Mesenchymal stem cell (in vitro differentiated cells and primary cell): ENCODE data around the gene CYTH3.

Experiments used
- DNase-seq: peaks from one replicate; pipeline ENCODE4 v3.0.0-alpha.2; 2013
- H2AFZ ChIP-seq: one replicate; pipeline ENCODE4 v1.6.1; 2013; ENCODE audit warnings: low read depth, mild to moderate bottlenecking, control low read depth, inconsistent platforms, low read length, moderate library complexity
- H2AK5ac ChIP-seq: 2 replicates; pipeline ENCODE4 v1.6.1; 2013; ENCODE audit warnings: low read length, moderate library complexity, mild to moderate bottlenecking, inconsistent platforms; ENCODE audit not compliant: severe bottlenecking
- H2BK120ac ChIP-seq: one replicate; pipeline ENCODE4 v1.6.1; 2013; ENCODE audit warnings: low read depth, mild to moderate bottlenecking, inconsistent platforms, low read length, moderate library complexity
- H2BK12ac ChIP-seq, 2 experiments: one replicate each; pipeline ENCODE4 v1.6.1; 2013; ENCODE audit warnings: inconsistent platforms in 2 of 2, low read length in 2 of 2, mild to moderate bottlenecking in 2 of 2, moderate library complexity in 2 of 2, control low read depth in 1 of 2
- H2BK15ac ChIP-seq: one replicate; pipeline ENCODE4 v1.6.1; 2013; ENCODE audit warnings: mild to moderate bottlenecking, low read depth, inconsistent platforms; ENCODE audit not compliant: poor library complexity, severe bottlenecking
- H2BK5ac ChIP-seq: 2 replicates; pipeline ENCODE4 v1.6.1; 2013; ENCODE audit warnings: low read depth, mild to moderate bottlenecking, low read length, control low read depth, inconsistent platforms; ENCODE audit not compliant: poor library complexity, severe bottlenecking
- H3K14ac ChIP-seq, 2 experiments: one replicate each; pipeline ENCODE4 v1.6.1; 2013; ENCODE audit warnings: inconsistent platforms in 2 of 2, low read length in 2 of 2, control low read depth in 1 of 2, mild to moderate bottlenecking in 1 of 2, moderate library complexity in 1 of 2
- H3K18ac ChIP-seq, 2 experiments: one replicate each; pipeline ENCODE4 v1.6.1; 2013; ENCODE audit warnings: inconsistent platforms in 2 of 2, low read length in 2 of 2, control low read depth in 1 of 2, low read depth in 1 of 2, mild to moderate bottlenecking in 1 of 2
- H3K23ac ChIP-seq, 2 experiments: one replicate each; pipeline ENCODE4 v1.6.1; 2013; ENCODE audit warnings: inconsistent platforms in 2 of 2, low read length in 2 of 2, mild to moderate bottlenecking in 2 of 2, moderate library complexity in 2 of 2, control low read depth in 1 of 2
- H3K27ac ChIP-seq: 2 replicates; pipeline ENCODE4 v1.5.1; 2013; ENCODE audit warnings: mild to moderate bottlenecking, moderate library complexity, low read length, control low read depth, inconsistent platforms; ENCODE audit not compliant: poor library complexity, severe bottlenecking
- H3K27me3 ChIP-seq, 2 experiments: 2 replicates each; pipeline versions ENCODE4 v1.6.1 to v1.7.0; 2013; ENCODE audit warnings: low read length in 2 of 2, mild to moderate bottlenecking in 2 of 2, moderate library complexity in 2 of 2, control low read depth in 1 of 2, inconsistent platforms in 1 of 2; ENCODE audit not compliant: control insufficient read depth in 1 of 2, insufficient read depth in 1 of 2
- H3K36me3 ChIP-seq, 2 experiments: 2 replicates each; pipeline versions ENCODE4 v1.6.1 to v1.7.0; 2013; ENCODE audit warnings: low read length in 2 of 2, control low read depth in 1 of 2, inconsistent platforms in 1 of 2, low read depth in 1 of 2, mild to moderate bottlenecking in 1 of 2; ENCODE audit not compliant: insufficient read depth in 2 of 2, control insufficient read depth in 1 of 2
- H3K4ac ChIP-seq, 2 experiments: one replicate each; pipeline ENCODE4 v1.6.1; 2013; ENCODE audit warnings: inconsistent platforms in 2 of 2, low read length in 2 of 2, mild to moderate bottlenecking in 2 of 2, moderate library complexity in 2 of 2, control low read depth in 1 of 2, low read depth in 1 of 2
- H3K4me1 ChIP-seq: 2 replicates; pipeline ENCODE4 v1.6.1; 2013; ENCODE audit warnings: low read depth, low read length, control low read depth; ENCODE audit not compliant: control insufficient read depth, insufficient read depth
- H3K4me2 ChIP-seq: 2 replicates; pipeline ENCODE4 v1.6.1; 2013; ENCODE audit warnings: low read length, mild to moderate bottlenecking, inconsistent platforms; ENCODE audit not compliant: poor library complexity, severe bottlenecking
- H3K4me3 ChIP-seq, 2 experiments: 2 replicates each; pipeline versions ENCODE4 v1.5.1 to v1.7.0; 2013; ENCODE audit warnings: low read length in 2 of 2, mild to moderate bottlenecking in 2 of 2, control low read depth in 1 of 2, low read depth in 1 of 2; ENCODE audit not compliant: insufficient read depth in 1 of 2
- H3K79me1 ChIP-seq: replicated peaks from 2 replicates; pipeline ENCODE4 v1.6.1; 2013; ENCODE audit warnings: mild to moderate bottlenecking, control low read depth, low read length, inconsistent platforms; ENCODE audit not compliant: poor library complexity, severe bottlenecking
- H3K9ac ChIP-seq: 2 replicates; pipeline ENCODE4 v1.7.0; 2013; ENCODE audit warnings: mild to moderate bottlenecking, low read length, moderate library complexity
- H3K9me3 ChIP-seq: 2 replicates; pipeline ENCODE4 v1.7.0; 2013; ENCODE audit warnings: mild to moderate bottlenecking, low read length; ENCODE audit not compliant: control insufficient read depth
- H4K8ac ChIP-seq: one replicate; pipeline ENCODE4 v1.6.1; 2013; ENCODE audit warnings: inconsistent platforms, mild to moderate bottlenecking, low read length, moderate library complexity
- H4K91ac ChIP-seq: one replicate; pipeline ENCODE4 v1.6.1; 2013; ENCODE audit warnings: mild to moderate bottlenecking, low read length, inconsistent platforms
- WGBS: methylation state at CpG from one replicate; pipeline ENCODE4 v1.1.7; 2013; ENCODE audit warnings: mixed read lengths; 5-methylcytosine and 5-hydroxymethylcytosine counted together

Gene CYTH3

DNA sequence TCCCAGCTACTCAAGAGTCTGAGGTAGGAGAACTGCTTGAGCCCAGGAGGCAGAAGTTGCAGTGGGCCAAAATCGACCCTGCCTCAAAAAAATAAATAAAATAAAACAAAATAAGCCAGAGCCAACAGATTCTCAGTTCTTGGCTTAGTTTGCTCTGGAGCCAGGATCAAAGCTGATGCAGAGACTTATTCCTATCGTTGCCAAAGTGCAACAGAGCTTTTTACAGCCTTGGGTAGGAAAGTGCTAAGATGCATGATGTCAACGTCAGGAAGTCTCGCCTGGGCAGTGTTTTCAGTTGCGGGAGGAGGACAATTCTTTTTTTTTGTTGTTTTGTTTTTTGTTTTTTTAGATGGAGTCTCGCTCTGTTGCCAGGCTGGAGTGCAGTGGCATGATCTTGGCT lies 43.8 kb upstream of the CYTH3 start:
- H2AFZ ChIP-seq = no peak overlapping the region
- no peak overlapping the region for H2BK120ac ChIP-seq
- WGBS = 99% methylated on average over 4 of the region's 6 CpGs
- no peak overlapping the region for H3K27ac ChIP-seq
- H3K4ac ChIP-seq = no peak overlapping the region
- no peak overlapping the region for H4K91ac ChIP-seq
- no peak overlapping the region for H2BK15ac ChIP-seq
- no peak for DNase-seq
- no peaks in the 10 kb centered on the region for H3K36me3 ChIP-seq
- no peak overlapping the region for H3K23ac ChIP-seq
- no peak overlapping the region for H3K9ac ChIP-seq
- H3K4me1 ChIP-seq = peaks cover 5% of the 10 kb centered on the region
- H3K4me3 ChIP-seq = no peak overlapping the region
- H2AK5ac ChIP-seq = no peak overlapping the region
- no peaks in the 10 kb centered on the region for H3K79me1 ChIP-seq
- no peak overlapping the region for H3K18ac ChIP-seq
- H3K4me2 ChIP-seq = no peak overlapping the region
- H2BK5ac ChIP-seq = no peak overlapping the region
- H4K8ac ChIP-seq = no peak overlapping the region
- no peak overlapping the region for H2BK12ac ChIP-seq
- no peak overlapping the region for H3K14ac ChIP-seq
- no peaks in the 10 kb centered on the region for H3K9me3 ChIP-seq
- H3K27me3 ChIP-seq = no peaks in the 10 kb centered on the region

- no peak overlapping the region for H2BK15ac ChIP-seq
- H3K23ac ChIP-seq = no peak overlapping the region
- no peak overlapping the region for H3K18ac ChIP-seq
- H3K4ac ChIP-seq = no peak overlapping the region
- H3K27ac ChIP-seq = no peak overlapping the region
- H4K8ac ChIP-seq = no peak overlapping the region
- DNase-seq = no peak
- no peaks in the 10 kb centered on the region for H3K36me3 ChIP-seq
- no peak overlapping the region for H2AFZ ChIP-seq
- 91% methylated on average over 8 of the region's 8 CpGs for WGBS
- H2BK12ac ChIP-seq = no peak overlapping the region
- no peak overlapping the region for H3K14ac ChIP-seq
- H2BK120ac ChIP-seq = no peak overlapping the region
- H4K91ac ChIP-seq = no peak overlapping the region
- H3K4me3 ChIP-seq = no peak overlapping the region
- H2BK5ac ChIP-seq = no peak overlapping the region
- peaks cover 5% of the 10 kb centered on the region for H3K4me1 ChIP-seq
- no peaks in the 10 kb centered on the region for H3K27me3 ChIP-seq
- no peak overlapping the region for H3K4me2 ChIP-seq
- no peaks in the 10 kb centered on the region for H3K79me1 ChIP-seq
- no peak overlapping the region for H3K9ac ChIP-seq
- H2AK5ac ChIP-seq = no peak overlapping the region
- no peaks in the 10 kb centered on the region for H3K9me3 ChIP-seq
Observed at GRCh38 chr7:6315746-6316145, 43.3 kb upstream of the CYTH3 start.

DNA sequence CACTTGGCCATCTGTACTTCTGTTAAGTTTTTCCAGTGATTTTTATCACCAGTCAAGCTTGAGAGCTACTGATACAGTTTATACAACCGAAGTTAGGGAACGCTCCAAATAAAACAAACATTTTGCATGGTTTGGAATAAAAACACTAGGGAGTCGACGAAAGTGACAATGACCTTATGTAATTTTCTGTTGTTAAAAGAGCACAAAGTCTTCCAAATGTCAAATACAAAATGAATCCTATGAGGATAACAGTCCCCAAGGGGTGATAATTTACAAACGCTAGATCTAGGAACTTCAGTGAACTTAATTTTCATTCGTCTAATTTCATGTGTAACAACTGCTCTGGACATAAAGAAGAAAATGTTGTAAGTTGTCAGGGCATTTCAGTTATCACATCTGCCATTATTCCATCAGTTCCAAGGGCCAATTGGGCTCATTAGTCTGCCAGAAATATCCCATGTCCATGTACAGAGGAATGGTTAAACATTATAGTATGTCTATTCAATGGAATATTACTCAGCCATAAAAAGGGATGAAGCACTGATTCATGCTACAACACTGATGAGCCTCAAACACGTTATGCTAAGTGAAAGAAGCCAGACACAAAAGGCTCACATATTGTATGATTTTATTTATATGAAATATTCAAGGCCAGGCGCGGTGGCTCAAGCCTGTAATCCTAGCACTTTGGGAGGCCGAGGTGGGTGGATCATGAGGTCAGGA lies 38.0 kb upstream of the CYTH3 start:
- no peak overlapping the region for H2AK5ac ChIP-seq
- H3K79me1 ChIP-seq = no peaks in the 10 kb centered on the region
- no peak overlapping the region for H2BK15ac ChIP-seq
- no peak overlapping the region for H3K9ac ChIP-seq
- no peak for DNase-seq
- no peak overlapping the region for H3K4me2 ChIP-seq
- H2BK5ac ChIP-seq = no peak overlapping the region
- peaks cover 2% of the 10 kb centered on the region for H3K4me1 ChIP-seq
- no peak overlapping the region for H2BK120ac ChIP-seq
- H3K27ac ChIP-seq = no peak overlapping the region
- H3K4ac ChIP-seq = no peak overlapping the region
- H3K36me3 ChIP-seq = no peaks in the 10 kb centered on the region
- no peak overlapping the region for H3K18ac ChIP-seq
- H3K23ac ChIP-seq = no peak overlapping the region
- no peaks in the 10 kb centered on the region for H3K9me3 ChIP-seq
- H2BK12ac ChIP-seq = no peak overlapping the region
- no peak overlapping the region for H2AFZ ChIP-seq
- no peak overlapping the region for H3K14ac ChIP-seq
- H4K8ac ChIP-seq = no peak overlapping the region
- H4K91ac ChIP-seq = no peak overlapping the region
- WGBS = 100% methylated on average over 7 of the region's 10 CpGs
- no peaks in the 10 kb centered on the region for H3K27me3 ChIP-seq
- no peak overlapping the region for H3K4me3 ChIP-seq

- Histone ChIP-seq H2BK15ac (peak overlapping the region; percentile 86), H3K27ac (no peak overlapping the region), H3K4me2 (no peak overlapping the region), H3K9me3 (no peaks in the 10 kb centered on the region), H4K8ac (no peak overlapping the region), H3K18ac (no peak overlapping the region), H3K9ac (no peak overlapping the region), H3K79me1 (no peaks in the 10 kb centered on the region), H2BK5ac (no peak overlapping the region), H3K4me3 (no peak overlapping the region), H2AK5ac (no peak overlapping the region), H2BK12ac (no peak overlapping the region), H3K14ac (no peak overlapping the region), H3K4ac (peak overlapping the region in 1 of 2 experiments; percentile 60), H3K36me3 (no peaks in the 10 kb centered on the region), H3K4me1 (peaks cover 2% of the 10 kb centered on the region), H2BK120ac (no peak overlapping the region), H4K91ac (no peak overlapping the region), H3K27me3 (no peaks in the 10 kb centered on the region), H2AFZ (no peak overlapping the region), H3K23ac (no peak overlapping the region)
- DNase-seq = no peak
- WGBS = 22% methylated on average over 5 of the region's 5 CpGs
Observed at GRCh38 chr7:6307762-6308161, 35.3 kb upstream of the CYTH3 start.
